HCT116 (cell line): ENCODE measurements around the gene TMEM115.

Experiments
- CTCF ChIP-seq, 3 experiments: fragments of 200-600 bp in 1 of 3; sonication (generic) in 1 of 3; IDR thresholded peaks in 2 of 3; conservative IDR thresholded peaks in 1 of 3; 2 replicates each; pipeline ENCODE4 v1.5.1; 2012 to 2017; ENCODE audit warnings: low read depth in 2 of 3, low read length in 2 of 3, antibody characterized with exemption in 1 of 3, borderline replicate concordance in 1 of 3, control low read depth in 1 of 3, mild to moderate bottlenecking in 1 of 3, mixed read lengths in 1 of 3, mixed run types in 1 of 3, moderate library complexity in 1 of 3; ENCODE audit not compliant: insufficient read depth in 1 of 3
- EZH2 ChIP-seq: fragments of 200-600 bp; sonication (generic); IDR thresholded peaks from 2 replicates; pipeline ENCODE4 v1.6.1; 2017; ENCODE audit warnings: antibody characterized with exemption, mixed run types
- EZH2phosphoT487 ChIP-seq: fragments of 200-600 bp; IDR thresholded peaks from 2 replicates; pipeline ENCODE4 v1.6.1; 2018; ENCODE audit warnings: antibody characterized with exemption, borderline replicate concordance
- JUND ChIP-seq: IDR thresholded peaks from 2 replicates; pipeline ENCODE4 v1.6.1; 2012
- POLR2A ChIP-seq: IDR thresholded peaks from 2 replicates; pipeline ENCODE4 v1.7.0; 2011; ENCODE audit warnings: borderline replicate concordance; ENCODE audit not compliant: insufficient read depth, insufficient read length; ENCODE audit errors: extremely low read depth
- TF ChIP-seq, protein P1 (sequence below): IDR thresholded peaks from 2 replicates; pipeline ENCODE4 v1.6.1; 2012

GRCh38 chr3:50380405-50381085, 21.2 kb upstream of the TMEM115 start:
- TF ChIP-seq JUND (no peak), POLR2A (no peak), EZH2 (no peak), CTCF (IDR thresholded peaks at IDR 0.05 in 2 of 3, conservative IDR thresholded peaks at IDR 0.05 in 1 of 3; ENCODE audit: borderline replicate concordance in 1 of 3, insufficient read depth in 1 of 3, low read depth in 2 of 3, low read length in 2 of 3) (no peak), EZH2phosphoT487 (no peak)
- TF ChIP-seq, protein P1, sequence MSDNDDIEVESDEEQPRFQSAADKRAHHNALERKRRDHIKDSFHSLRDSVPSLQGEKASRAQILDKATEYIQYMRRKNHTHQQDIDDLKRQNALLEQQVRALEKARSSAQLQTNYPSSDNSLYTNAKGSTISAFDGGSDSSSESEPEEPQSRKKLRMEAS: no peak
